Testis (tissue), 5 donors: ENCODE data around the gene TCTN3. TPM values are rescaled to one million over a fixed set of nuclear protein-coding genes. Genes with fewer than 3 reads are reported as not detected.
A peak's percentile ranks its signal among the peaks of the same experiment; 100 is the strongest.

ENCODE experiments used
- DNase-seq: peaks from one replicate; pipeline ENCODE4 v3.0.0-alpha.2; 2019
- H3K27ac ChIP-seq, 2 donors: fragments of 200-600 bp; sonication (generic); one replicate each; pipeline ENCODE4 v1.5.1; 2019
- H3K27me3 ChIP-seq: fragments of 200-600 bp; sonication (generic); one replicate; pipeline ENCODE4 v1.5.1; 2019
- H3K36me3 ChIP-seq: fragments of 200-600 bp; sonication (generic); one replicate; pipeline ENCODE4 v1.5.1; 2017; ENCODE audit warnings: low read depth; ENCODE audit errors: missing control alignments
- H3K4me1 ChIP-seq: fragments of 200-600 bp; sonication (generic); one replicate; pipeline ENCODE4 v1.5.1; 2019
- H3K4me3 ChIP-seq, 2 donors: fragments of 200-600 bp; sonication (generic); one replicate each; pipeline ENCODE4 v1.5.1; 2017 to 2019
- H3K9me3 ChIP-seq: fragments of 200-600 bp; sonication (generic); one replicate; pipeline ENCODE4 v1.5.1; 2017
- POLR2A ChIP-seq: fragments of 450-650 bp; IDR thresholded peaks from one replicate; pipeline ENCODE4 v1.6.1; 2017; ENCODE audit warnings: antibody characterized with exemption, mild to moderate bottlenecking, moderate library complexity
- WGBS, 2 donors: methylation state at CpG; one replicate each; pipeline ENCODE4 v1.1.5; 2018; 5-methylcytosine and 5-hydroxymethylcytosine counted together
- intact Hi-C: fragments of 100-400 bp; cut with DNase I; formaldehyde crosslinking; loops from one replicate; pipeline ENCODE4 v1.15.1; 2023; ENCODE audit warnings: low total_unique reads
- long read RNA-seq, 2 donors: transcript quantifications; one replicate each; lab custom pipeline, GENCODE V29; 2026
- polyA plus RNA-seq: library from polyadenylated mRNA; stranded (reverse); fragments of 350-450 nt; fragmentation: Illumina TruSeq; extraction: RNeasy Lipid Tissue Mini Kit (QIAGEN cat#74804); gene quantifications from one replicate; pipeline ENCODE4 v1.2.3, GENCODE V29; 2014; ENCODE audit warnings: low read depth, low replicate concordance; ENCODE audit not compliant: insufficient read depth
- total RNA-seq, 2 donors: library from RNA; depleted of rRNA; stranded (reverse); fragments of >200 nt; gene quantifications; one replicate each; pipeline ENCODE4 v1.2.3, GENCODE V29; 2016
- TF ChIP-seq, protein P1 (sequence below), 3 experiments: fragments of 450-650 bp in 2 of 3; fragments of 200-600 bp in 1 of 3; sonication (generic) in 1 of 3; IDR thresholded peaks; one replicate each; pipeline ENCODE4 v1.5.1; 2016 to 2019; ENCODE audit warnings: antibody characterized with exemption in 3 of 3, mild to moderate bottlenecking in 2 of 3, moderate library complexity in 1 of 3

The TCTN3 gene, protein sequence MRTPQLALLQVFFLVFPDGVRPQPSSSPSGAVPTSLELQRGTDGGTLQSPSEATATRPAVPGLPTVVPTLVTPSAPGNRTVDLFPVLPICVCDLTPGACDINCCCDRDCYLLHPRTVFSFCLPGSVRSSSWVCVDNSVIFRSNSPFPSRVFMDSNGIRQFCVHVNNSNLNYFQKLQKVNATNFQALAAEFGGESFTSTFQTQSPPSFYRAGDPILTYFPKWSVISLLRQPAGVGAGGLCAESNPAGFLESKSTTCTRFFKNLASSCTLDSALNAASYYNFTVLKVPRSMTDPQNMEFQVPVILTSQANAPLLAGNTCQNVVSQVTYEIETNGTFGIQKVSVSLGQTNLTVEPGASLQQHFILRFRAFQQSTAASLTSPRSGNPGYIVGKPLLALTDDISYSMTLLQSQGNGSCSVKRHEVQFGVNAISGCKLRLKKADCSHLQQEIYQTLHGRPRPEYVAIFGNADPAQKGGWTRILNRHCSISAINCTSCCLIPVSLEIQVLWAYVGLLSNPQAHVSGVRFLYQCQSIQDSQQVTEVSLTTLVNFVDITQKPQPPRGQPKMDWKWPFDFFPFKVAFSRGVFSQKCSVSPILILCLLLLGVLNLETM
- total RNA-seq (10 to 100 TPM; 29.3 to 29.7 TPM), polyA plus RNA-seq (44.6 TPM)
- long read RNA-seq, donor 1, transcript TCTN3-207 (14 exons, 2,739 nt) = major isoform, 15 of 39 reads
- long read RNA-seq, donor 1, partial matches to known transcripts = 24 of 39 reads
- long read RNA-seq, donor 1, other reads (novel, unspliced or antisense) = 0 of 39 reads
- long read RNA-seq, donor 2, transcript TCTN3-207 (14 exons, 2,739 nt) = major isoform, 13 of 13 reads
- long read RNA-seq, donor 2, partial matches to known transcripts = 0 of 13 reads
- long read RNA-seq, donor 2, other reads (novel, unspliced or antisense) = 0 of 13 reads

DNA sequence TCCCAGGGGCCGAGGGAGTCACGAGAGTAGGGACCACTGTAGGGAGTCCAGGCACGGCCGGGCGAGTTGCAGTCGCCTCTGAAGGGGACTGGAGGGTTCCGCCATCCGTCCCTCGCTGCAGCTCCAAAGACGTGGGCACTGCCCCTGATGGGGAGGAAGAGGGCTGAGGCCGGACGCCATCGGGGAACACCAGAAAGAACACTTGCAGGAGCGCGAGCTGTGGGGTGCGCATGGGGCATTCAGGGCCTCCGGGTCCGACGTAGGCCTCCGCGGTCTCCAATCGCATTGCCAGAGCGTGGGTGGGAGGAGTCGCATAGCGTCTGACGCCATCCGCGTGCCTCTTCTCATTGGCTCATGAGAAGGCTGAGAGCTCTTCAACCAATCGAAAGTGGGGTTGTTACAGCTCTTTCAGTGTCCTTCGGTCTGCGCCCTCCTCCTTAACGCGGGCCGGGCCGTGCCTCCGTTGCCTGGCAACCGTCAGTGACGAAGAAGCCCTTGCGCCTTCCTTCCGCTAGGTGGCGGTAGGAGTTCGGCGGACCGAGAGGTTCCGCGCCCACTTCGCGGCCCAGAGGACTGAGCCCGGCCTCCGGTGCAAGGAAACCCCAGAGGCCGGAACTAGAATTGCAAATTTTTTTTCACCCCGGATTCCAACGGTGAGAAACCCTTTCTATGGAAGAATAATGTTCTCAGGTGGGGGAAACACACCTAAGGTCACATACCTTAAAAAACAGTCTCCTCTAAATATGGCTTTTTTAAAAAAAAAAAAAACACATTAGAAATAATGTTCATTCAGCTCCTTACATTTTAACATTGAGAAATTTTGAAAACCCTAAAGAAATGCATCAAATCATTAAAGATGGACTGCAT is at the start of gene TCTN3:
Gene TCTN3 (minus strand): TSS at position 260 of the 867 bp plus-strand sequence. CDS start 28 bp downstream, at position 232.
- intact Hi-C loops = loop anchor here (10.0 kb wide), 1 partner anchor 171 kb away; no protein-coding TSS in a partner anchor
- WGBS, 2 donors = 0 to 1% methylated on average over 17 to 53 of the region's 53 CpGs
- TF ChIP-seq, protein P1, sequence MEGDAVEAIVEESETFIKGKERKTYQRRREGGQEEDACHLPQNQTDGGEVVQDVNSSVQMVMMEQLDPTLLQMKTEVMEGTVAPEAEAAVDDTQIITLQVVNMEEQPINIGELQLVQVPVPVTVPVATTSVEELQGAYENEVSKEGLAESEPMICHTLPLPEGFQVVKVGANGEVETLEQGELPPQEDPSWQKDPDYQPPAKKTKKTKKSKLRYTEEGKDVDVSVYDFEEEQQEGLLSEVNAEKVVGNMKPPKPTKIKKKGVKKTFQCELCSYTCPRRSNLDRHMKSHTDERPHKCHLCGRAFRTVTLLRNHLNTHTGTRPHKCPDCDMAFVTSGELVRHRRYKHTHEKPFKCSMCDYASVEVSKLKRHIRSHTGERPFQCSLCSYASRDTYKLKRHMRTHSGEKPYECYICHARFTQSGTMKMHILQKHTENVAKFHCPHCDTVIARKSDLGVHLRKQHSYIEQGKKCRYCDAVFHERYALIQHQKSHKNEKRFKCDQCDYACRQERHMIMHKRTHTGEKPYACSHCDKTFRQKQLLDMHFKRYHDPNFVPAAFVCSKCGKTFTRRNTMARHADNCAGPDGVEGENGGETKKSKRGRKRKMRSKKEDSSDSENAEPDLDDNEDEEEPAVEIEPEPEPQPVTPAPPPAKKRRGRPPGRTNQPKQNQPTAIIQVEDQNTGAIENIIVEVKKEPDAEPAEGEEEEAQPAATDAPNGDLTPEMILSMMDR (IDR thresholded peaks at IDR 0.05) = peak; percentile 99 to 100 (median 100)
- no peak for TF ChIP-seq POLR2A
- Histone ChIP-seq H3K27ac (peak within 1 kb of the TSS; percentile 16 to 81), H3K27me3 (no peaks in the 10 kb centered on the region), H3K4me1 (no peaks in the 10 kb centered on the region), H3K36me3 (no peaks in the 10 kb centered on the region), H3K4me3 (peak within 1 kb of the TSS; percentile 70 to 79), H3K9me3 (no peaks in the 10 kb centered on the region)
- DNase-seq = peak; percentile 99

DNA sequence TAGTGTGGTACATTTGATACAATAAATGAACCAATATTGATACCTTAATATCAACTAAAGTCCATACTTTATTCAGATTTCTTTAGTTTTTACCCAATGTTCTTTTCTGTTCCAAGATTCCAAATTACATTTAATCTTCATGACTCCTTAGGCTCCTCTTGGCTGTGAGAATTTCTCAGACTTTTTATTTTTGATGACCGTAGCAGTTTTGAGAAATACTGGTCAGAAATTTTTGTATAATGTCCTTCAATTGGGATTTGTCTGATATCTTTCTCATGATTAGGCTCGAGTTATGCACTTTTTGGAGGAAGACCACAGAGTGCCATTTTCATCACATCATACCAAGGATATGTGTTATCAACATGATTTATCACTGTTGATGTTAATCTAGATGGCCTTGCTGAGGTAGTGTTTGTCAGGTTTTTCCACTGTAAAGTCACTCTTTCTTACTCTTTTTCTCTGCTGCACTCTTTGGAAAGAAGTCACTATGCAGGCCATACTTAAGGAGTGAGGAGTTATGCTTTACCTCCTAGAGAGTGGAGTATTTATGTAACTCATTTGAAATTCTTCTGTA is 49.3 kb upstream of the TCTN3 start:
- DNase-seq = no peak
- H3K27me3 ChIP-seq = no peaks in the 10 kb centered on the region
- no peaks in the 10 kb centered on the region for H3K4me1 ChIP-seq
- intact Hi-C loops = no loop called here
- TF ChIP-seq, protein P1 (IDR thresholded peaks at IDR 0.05) = no peak
- no peak for TF ChIP-seq POLR2A
- no peaks in the 10 kb centered on the region for H3K9me3 ChIP-seq
- no peak overlapping the region for H3K4me3 ChIP-seq
- no peaks in the 10 kb centered on the region for H3K36me3 ChIP-seq
- H3K27ac ChIP-seq = peak overlapping the region in 1 of 2 donors; percentile 36
- WGBS, 2 donors = 70 to 74% methylated on average over 2 of the region's 2 CpGs

DNA sequence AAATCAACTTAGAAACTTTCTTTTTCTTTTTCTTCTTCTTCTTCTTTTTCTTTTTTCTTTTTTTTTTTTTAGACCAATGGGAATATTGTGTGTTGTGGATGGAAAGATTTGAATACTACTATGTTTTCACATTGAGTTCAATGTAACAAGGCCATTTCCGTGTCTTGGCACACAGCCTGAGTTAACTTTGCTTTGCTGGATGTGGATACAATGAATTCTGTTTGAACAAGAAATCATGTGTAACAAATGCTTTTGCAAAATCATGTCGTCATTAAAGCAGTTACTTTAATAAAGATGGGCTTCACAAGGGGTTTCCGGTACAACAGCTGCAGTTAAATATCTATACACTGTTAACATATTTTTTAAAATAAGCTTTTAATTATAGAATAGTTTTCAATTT is 48.8 kb upstream of the TCTN3 start:
- H3K27me3 ChIP-seq = no peaks in the 10 kb centered on the region
- intact Hi-C loops = no loop called here
- no peaks in the 10 kb centered on the region for H3K4me1 ChIP-seq
- no peaks in the 10 kb centered on the region for H3K9me3 ChIP-seq
- 24% methylated on average over 3 of the region's 3 CpGs for WGBS, 2 donors
- H3K4me3 ChIP-seq = no peak overlapping the region
- H3K36me3 ChIP-seq = no peaks in the 10 kb centered on the region
- DNase-seq = peak; percentile 63
- H3K27ac ChIP-seq = peak overlapping the region in 1 of 2 donors; percentile 36
- TF ChIP-seq, protein P1 (IDR thresholded peaks at IDR 0.05) = no peak
- no peak for TF ChIP-seq POLR2A

DNA sequence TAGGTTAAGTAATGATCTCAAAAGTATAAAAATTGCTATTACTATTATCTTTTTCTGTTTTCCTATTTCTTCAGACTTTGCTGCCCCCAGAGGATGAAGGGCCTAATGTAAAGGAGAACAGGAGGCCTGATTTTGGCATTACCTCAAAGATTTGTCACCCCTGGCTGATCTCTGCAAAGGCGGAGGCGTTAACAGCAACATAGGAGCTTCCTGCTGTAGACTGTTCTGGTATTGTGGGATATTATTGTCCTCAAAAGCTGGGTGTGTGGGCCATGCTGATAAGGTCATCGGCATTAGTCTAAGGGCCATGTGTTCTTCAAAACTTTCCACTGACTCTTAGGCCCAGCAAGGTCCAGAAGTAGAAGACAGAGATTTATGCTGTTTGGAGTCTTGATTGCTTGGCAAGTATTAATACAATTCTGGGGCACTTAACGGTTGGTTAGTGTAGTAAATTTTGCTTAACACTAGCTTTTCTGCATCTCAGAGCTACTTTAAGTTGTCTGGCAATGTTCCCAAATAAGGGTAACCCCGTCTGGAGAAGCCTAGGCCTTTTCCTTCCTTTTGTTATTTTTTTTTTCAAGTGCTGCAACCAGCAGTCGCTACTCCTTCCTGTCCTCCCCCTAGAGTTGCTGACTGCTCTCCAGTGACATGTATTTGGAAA is 48.2 kb upstream of the TCTN3 start:
- Histone ChIP-seq H3K4me1 (no peaks in the 10 kb centered on the region), H3K4me3 (no peak overlapping the region), H3K9me3 (no peaks in the 10 kb centered on the region), H3K36me3 (no peaks in the 10 kb centered on the region), H3K27me3 (no peaks in the 10 kb centered on the region), H3K27ac (peak overlapping the region in 1 of 2 donors; percentile 36)
- intact Hi-C loops = no loop called here
- DNase-seq = no peak
- 28 to 30% methylated on average over 6 of the region's 6 CpGs for WGBS, 2 donors
- no peak for TF ChIP-seq POLR2A
- TF ChIP-seq, protein P1 (IDR thresholded peaks at IDR 0.05) = no peak
